Coronary artery (tissue), 2 donors: ENCODE results near the gene EMILIN2.

Experiments
- DNase-seq: peaks from one replicate; pipeline ENCODE4 v3.0.0-alpha.2; 2017; ENCODE audit warnings: low spot score
- H3K27ac ChIP-seq, 2 donors: fragments of 200-600 bp; sonication (generic); one replicate each; pipeline ENCODE4 v1.5.1; 2016 to 2019
- H3K4me3 ChIP-seq: fragments of 200-600 bp; sonication (generic); 2 replicates; pipeline ENCODE4 v1.5.1; 2016; ENCODE audit warnings: mild to moderate bottlenecking, moderate library complexity
- TF ChIP-seq, protein P1 (sequence below): fragments of 200-600 bp; sonication (generic); IDR thresholded peaks from one replicate; pipeline ENCODE4 v1.5.1; 2019; ENCODE audit warnings: antibody characterized with exemption

The EMILIN2 gene

DNA sequence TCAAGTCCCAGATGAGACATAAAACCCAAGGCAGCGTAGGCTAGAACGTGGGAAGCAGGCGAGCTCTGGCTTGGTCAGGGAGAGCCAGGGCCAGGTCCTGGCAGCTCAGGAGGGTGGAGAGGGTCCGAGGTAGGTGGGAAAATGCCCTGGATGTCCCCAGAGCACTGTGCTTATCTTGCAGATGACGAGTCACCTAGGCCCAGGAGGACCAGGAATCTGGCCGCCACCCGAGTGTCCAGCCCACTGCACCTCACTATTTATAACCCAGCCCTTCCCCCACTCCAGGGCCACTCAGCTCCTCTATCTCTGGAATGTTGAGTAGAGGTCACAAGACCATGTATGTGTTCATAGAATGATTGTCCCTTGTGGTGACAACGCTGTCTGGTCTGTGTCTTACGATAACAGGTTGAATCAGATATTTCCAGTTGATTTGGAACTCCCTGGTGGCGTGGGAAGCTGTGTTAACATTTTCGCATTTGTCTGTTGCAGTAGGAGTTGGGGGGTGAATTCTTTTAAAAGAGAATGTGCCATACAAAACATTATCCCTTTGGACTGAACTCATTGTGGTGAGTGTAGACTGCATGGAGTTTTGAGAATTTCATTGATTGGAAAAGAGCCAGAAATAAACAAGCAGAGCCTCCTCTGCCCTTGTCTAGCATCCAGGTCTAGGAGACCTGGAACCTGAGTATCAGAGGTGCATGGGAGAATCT, 47.5 kb downstream of the EMILIN2 start:
- Histone ChIP-seq H3K4me3 (no peak overlapping the region), H3K27ac (peak overlapping the region in 1 of 2 donors; percentile 3)
- TF ChIP-seq, protein P1, sequence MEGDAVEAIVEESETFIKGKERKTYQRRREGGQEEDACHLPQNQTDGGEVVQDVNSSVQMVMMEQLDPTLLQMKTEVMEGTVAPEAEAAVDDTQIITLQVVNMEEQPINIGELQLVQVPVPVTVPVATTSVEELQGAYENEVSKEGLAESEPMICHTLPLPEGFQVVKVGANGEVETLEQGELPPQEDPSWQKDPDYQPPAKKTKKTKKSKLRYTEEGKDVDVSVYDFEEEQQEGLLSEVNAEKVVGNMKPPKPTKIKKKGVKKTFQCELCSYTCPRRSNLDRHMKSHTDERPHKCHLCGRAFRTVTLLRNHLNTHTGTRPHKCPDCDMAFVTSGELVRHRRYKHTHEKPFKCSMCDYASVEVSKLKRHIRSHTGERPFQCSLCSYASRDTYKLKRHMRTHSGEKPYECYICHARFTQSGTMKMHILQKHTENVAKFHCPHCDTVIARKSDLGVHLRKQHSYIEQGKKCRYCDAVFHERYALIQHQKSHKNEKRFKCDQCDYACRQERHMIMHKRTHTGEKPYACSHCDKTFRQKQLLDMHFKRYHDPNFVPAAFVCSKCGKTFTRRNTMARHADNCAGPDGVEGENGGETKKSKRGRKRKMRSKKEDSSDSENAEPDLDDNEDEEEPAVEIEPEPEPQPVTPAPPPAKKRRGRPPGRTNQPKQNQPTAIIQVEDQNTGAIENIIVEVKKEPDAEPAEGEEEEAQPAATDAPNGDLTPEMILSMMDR = no peak
- no peak for DNase-seq

DNA sequence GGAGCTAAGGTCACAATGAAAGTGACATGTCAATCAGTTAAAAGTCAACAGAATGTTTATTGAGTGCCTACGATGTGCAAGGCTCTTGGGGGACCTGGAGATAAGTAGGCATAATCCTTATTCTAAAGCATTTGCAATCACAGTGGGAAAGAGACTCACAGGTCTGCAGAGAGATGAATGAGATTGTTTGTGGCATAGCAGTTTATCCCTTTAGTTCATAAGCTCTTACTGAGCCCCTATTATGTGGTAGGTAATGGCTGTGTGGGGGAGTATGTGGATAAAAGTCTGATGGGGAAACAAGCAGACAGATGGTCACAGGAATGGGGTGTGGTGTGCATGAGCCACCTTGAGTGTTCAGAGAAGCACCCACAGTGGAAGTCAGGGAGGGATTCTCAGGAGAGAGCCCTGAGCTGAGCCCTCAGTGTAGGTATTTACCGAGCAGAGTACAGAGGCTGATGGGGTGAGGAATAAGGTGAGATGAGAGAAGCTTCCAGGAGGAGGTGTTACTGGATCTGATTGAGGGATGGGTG, 48.1 kb downstream of the EMILIN2 start:
- TF ChIP-seq, protein P1 = no peak
- DNase-seq = no peak
- H3K27ac ChIP-seq = no peak overlapping the region
- H3K4me3 ChIP-seq = no peak overlapping the region

DNA sequence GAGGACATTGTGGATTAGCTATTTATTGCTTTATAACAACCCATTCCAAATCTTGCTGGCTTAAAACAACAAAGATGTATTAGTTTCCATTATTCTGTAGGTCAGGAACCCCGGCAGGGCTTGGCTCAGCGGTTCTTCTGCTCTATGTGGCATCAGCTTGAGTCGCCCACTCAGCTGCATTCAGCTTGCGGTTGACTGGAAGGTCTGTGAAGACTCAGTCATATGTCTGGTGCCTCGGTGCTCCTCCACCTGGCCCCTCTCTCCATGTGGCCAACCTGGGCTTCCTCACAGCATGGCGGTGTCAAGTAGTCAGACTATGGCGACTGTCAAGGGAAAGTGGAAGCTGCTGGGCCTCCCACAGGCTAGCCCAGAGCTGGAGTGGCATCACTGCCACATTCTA, 48.6 kb downstream of the EMILIN2 start:
- H3K27ac ChIP-seq = no peak overlapping the region
- no peak overlapping the region for H3K4me3 ChIP-seq
- TF ChIP-seq, protein P1 = no peak
- DNase-seq = no peak

DNA sequence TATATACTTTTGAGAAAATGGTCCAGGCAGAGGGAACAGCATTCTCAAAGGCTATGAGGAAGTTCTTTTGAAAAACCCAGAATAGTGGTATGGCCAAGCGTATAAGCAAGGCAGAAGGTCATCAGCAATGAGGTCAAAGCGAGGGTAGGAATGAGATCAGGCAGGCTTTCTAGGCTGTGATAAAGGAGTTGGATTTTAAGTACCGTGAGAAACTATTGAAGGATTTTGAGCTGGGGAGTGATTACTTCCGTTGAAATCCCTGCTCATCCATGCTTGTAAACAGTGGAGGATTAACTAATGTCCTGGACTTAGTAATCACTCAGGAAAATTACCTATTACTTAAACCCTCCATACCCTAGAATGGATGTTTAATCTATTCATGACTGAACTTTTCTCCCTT, 50.2 kb downstream of the EMILIN2 start:
- DNase-seq = no peak
- Histone ChIP-seq H3K4me3 (no peak overlapping the region), H3K27ac (no peak overlapping the region)
- TF ChIP-seq, protein P1 = no peak

DNA sequence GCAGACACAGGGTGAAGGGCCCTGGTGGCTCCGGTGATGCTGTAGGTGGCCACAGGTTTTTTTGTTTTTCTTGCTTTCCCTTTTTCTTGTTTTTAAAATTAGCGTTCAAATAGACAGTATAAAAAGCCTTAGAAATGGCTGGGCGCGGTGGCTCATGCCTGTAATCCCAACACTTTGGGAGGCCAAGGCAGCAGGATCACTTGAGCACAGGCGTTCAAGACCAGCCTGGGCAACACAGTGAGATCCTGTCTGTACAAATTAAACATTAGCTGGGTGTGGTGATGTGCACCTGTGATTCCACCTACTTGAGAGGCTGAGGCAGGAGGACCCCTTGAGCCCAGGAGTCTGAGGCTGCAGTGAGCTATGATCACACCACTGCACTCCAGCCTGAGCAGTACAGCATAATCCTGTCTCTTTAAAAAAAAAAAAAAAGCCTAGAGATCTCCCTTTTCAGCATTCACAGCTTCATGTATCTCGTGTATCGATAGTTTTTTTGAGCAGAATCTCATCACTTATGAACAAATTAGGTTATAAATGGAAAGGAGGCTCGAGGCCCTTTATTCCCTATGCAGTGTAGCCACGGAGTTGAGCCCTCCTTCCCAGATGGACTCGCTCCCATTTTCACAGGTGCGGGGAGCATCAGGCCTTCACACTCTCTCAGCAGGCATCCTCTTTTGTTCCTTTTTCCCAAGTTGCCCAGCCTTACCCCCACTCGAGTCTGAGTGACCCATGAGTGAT, 50.8 kb downstream of the EMILIN2 start:
- TF ChIP-seq, protein P1 = no peak
- DNase-seq = no peak
- Histone ChIP-seq H3K4me3 (no peak overlapping the region), H3K27ac (peak overlapping the region in 1 of 2 donors; percentile 55)

DNA sequence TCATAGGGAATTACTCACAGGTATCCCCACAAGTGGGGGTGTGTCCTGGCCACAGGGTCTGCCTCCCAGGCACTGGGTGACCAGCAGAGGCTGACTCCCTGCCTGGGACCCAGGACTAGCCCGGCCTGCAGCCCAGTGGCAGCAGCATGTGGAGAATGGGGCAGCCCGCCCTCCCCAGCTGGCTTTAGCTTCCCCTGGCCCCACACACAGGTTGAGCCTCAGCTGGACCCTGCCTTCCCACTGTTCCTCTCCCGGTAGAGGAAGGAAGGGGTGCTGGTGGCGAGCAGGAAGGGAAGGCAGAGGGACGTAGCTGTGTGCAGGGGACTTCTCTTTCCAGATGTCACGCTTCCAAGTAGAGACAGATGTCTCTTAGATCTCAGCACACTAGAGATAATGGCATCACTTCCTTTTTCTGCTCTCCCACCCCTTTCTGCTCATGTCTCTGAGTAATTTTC, 51.4 kb downstream of the EMILIN2 start:
- Histone ChIP-seq H3K4me3 (no peak overlapping the region), H3K27ac (peak overlapping the region in 1 of 2 donors; percentile 55)
- TF ChIP-seq, protein P1 = no peak
- DNase-seq = no peak
